Measurements from ENCODE around the gene NCKAP1. TPM values are rescaled to one million over a fixed set of nuclear protein-coding genes. Genes with fewer than 3 reads are reported as not detected.

Gene NCKAP1
- total RNA-seq, 1 donor from 2014 or later, result 55.7 TPM

DNA sequence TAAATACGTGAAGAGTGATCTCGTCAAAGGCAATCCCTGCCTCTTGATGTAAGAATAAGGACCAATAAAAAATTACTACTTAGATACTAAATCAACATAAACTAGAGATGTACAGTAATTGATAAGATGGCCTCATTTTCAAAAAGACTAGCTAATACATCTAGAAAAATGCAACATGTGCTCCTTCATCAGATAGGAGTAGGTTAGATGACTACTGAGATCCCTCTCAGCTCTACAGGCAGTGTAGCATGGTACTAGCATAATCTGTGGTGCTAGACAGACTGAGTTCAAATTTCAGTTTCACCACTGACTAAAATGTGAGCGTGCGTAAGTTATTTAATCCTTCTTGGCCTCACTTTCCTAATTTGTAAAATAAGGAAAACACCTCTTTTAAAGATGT lies 89.2 kb downstream of the NCKAP1 start:
- H3K9me3 ChIP-seq, result no peaks in the 10 kb centered on the region
- peaks cover 10 to 13% of the 10 kb centered on the region in 2 donors for H3K36me3 ChIP-seq
- H3K4me1 ChIP-seq, result peaks cover 0 to 11% of the 10 kb centered on the region in 2 donors
- TF ChIP-seq, protein P1, sequence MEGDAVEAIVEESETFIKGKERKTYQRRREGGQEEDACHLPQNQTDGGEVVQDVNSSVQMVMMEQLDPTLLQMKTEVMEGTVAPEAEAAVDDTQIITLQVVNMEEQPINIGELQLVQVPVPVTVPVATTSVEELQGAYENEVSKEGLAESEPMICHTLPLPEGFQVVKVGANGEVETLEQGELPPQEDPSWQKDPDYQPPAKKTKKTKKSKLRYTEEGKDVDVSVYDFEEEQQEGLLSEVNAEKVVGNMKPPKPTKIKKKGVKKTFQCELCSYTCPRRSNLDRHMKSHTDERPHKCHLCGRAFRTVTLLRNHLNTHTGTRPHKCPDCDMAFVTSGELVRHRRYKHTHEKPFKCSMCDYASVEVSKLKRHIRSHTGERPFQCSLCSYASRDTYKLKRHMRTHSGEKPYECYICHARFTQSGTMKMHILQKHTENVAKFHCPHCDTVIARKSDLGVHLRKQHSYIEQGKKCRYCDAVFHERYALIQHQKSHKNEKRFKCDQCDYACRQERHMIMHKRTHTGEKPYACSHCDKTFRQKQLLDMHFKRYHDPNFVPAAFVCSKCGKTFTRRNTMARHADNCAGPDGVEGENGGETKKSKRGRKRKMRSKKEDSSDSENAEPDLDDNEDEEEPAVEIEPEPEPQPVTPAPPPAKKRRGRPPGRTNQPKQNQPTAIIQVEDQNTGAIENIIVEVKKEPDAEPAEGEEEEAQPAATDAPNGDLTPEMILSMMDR (IDR thresholded peaks at IDR 0.05), result no peak
- intact Hi-C loops (cut with DNase I), result no loop called here
- H3K27ac ChIP-seq, result peak overlapping the region; percentile 1 to 20
- no peak overlapping the region for H3K4me3 ChIP-seq
- H3K27me3 ChIP-seq, result no peaks in the 10 kb centered on the region
- DNase-seq (ENCODE audit: low spot score in 2 of 2), result no peak

DNA sequence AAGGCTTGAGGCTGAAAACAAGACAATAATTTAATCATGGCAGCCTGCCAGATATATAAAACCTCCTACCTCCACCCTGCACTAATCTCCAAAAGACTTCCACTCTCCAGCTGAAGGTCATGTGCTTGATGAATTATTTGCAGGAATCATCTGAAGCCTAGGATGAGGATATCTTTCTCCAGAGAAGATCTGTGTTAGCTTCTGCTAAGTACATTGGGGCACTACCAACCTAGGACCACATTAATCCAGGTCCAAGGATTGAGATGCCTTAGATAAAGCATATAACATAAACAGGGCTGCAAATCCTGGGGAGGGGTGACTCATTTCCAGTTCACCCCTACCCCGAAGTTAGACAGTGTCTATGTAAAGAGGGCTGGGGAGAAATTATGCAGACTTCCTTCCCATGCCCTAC lies 91.3 kb downstream of the NCKAP1 start:
- Histone ChIP-seq H3K4me3 (no peak overlapping the region), H3K4me1 (peaks cover 0 to 8% of the 10 kb centered on the region in 2 donors), H3K9me3 (no peaks in the 10 kb centered on the region), H3K27ac (no peak overlapping the region), H3K27me3 (no peaks in the 10 kb centered on the region), H3K36me3 (peaks cover 0 to 21% of the 10 kb centered on the region in 2 donors)
- intact Hi-C loops (cut with DNase I), result no loop called here
- no peak for DNase-seq (ENCODE audit: low spot score in 2 of 2)
- TF ChIP-seq, protein P1 (IDR thresholded peaks at IDR 0.05), result no peak

DNA sequence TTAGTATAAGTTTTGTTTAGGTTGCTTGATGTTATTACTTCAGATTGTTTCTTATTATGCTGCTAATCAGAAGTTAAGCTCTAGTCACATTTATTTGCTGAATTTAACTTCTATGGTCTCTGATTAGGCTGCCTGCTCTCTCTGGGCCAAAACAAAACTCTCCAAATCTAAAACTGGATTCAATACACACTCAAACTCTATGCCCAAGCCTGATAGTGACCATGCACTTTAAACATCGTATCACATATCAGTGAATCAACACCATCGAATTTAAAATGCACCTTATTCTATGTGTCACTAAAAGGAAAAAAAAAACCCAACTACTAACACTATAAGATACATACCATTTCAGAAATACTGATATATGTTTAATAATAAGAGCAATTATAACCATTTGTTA lies 94.9 kb downstream of the NCKAP1 start:
- no peak overlapping the region for H3K27ac ChIP-seq
- TF ChIP-seq, protein P1 (IDR thresholded peaks at IDR 0.05), result no peak
- peaks cover 0 to 26% of the 10 kb centered on the region in 2 donors for H3K36me3 ChIP-seq
- H3K4me3 ChIP-seq, result no peak overlapping the region
- H3K9me3 ChIP-seq, result no peaks in the 10 kb centered on the region
- no peaks in the 10 kb centered on the region for H3K4me1 ChIP-seq
- DNase-seq (ENCODE audit: low spot score in 2 of 2), result no peak
- H3K27me3 ChIP-seq, result no peaks in the 10 kb centered on the region
- intact Hi-C loops (cut with DNase I), result no loop called here

DNA sequence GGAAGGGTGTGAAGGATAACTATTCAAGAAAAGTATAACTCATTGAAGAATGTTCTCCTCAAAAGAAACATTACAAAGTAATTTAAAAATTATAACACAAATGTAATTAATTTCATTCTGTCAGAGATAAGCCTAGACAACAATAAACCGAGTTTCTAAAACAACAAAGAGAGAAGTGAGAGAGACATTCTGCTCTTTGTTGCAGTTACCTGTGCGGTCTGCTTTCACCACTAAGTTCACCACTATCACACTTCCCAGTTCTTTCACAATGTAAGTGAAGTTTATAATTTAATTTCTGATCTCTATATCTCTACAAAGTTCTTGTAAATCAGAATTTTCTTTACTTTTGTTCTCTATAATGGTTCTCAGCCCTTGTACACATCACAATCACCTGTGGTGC lies 95.5 kb downstream of the NCKAP1 start:
- H3K36me3 ChIP-seq, result peaks cover 0 to 29% of the 10 kb centered on the region in 2 donors
- no peaks in the 10 kb centered on the region for H3K9me3 ChIP-seq
- H3K4me3 ChIP-seq, result no peak overlapping the region
- DNase-seq (ENCODE audit: low spot score in 2 of 2), result no peak
- TF ChIP-seq, protein P1 (IDR thresholded peaks at IDR 0.05), result no peak
- no peaks in the 10 kb centered on the region for H3K4me1 ChIP-seq
- intact Hi-C loops (cut with DNase I), result no loop called here
- H3K27ac ChIP-seq, result no peak overlapping the region
- no peaks in the 10 kb centered on the region for H3K27me3 ChIP-seq

DNA sequence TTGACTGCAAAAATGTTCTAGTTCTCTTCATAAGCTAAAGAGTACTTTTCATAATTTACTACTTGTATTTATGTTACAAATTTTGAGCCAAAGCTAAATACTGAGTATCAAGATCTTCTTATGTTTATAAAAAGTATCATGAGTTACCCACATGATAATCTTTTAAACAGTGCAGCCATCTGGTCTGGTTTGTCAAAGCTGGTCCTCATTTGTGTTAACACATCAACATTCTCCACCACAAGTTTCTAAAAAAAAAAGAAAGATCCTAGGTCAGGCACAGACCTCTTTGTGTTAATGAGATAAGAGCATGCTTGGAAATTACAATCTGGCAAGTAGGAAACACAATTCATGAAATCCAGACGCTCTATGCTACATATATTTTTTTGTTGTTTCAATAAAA lies 96.3 kb downstream of the NCKAP1 start:
- TF ChIP-seq, protein P1 (IDR thresholded peaks at IDR 0.05), result no peak
- no peaks in the 10 kb centered on the region for H3K4me1 ChIP-seq
- intact Hi-C loops (cut with DNase I), result no loop called here
- peaks cover 0 to 33% of the 10 kb centered on the region in 2 donors for H3K36me3 ChIP-seq
- no peak for DNase-seq (ENCODE audit: low spot score in 2 of 2)
- no peak overlapping the region for H3K27ac ChIP-seq
- no peaks in the 10 kb centered on the region for H3K9me3 ChIP-seq
- H3K27me3 ChIP-seq, result no peaks in the 10 kb centered on the region
- no peak overlapping the region for H3K4me3 ChIP-seq

DNA sequence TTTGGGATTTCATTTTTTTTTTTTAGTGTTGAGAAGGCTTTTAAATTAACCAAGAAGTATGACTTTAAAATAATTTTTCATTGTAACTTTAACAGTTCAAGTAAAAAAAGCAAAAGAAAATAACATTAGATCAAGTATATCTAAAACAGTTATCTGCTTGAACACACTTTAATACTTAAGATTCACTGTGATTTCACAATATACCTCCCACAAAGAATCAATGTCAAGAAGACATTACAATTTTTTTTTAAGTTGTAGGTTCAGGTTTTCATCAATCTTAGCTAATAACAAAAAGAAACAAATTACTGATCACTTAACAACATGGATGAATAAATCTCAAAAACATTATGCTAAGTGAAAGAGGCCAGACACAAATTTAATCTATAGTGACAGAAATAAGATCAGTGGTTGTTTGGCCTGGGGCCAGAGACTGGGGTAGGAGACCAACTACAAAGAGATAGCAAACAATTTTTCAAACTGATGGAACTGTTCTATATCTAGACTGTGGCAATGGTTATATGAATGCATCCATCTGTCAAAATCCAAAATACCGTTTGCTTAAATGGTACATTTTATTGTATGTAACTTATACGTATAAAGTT lies 97.0 kb downstream of the NCKAP1 start:
- Histone ChIP-seq H3K27me3 (no peaks in the 10 kb centered on the region), H3K36me3 (peaks cover 0 to 38% of the 10 kb centered on the region in 2 donors), H3K27ac (no peak overlapping the region), H3K9me3 (no peaks in the 10 kb centered on the region), H3K4me1 (no peaks in the 10 kb centered on the region), H3K4me3 (no peak overlapping the region)
- no peak for DNase-seq (ENCODE audit: low spot score in 2 of 2)
- intact Hi-C loops (cut with DNase I), result no loop called here
- TF ChIP-seq, protein P1 (IDR thresholded peaks at IDR 0.05), result no peak
